GM18526 (cell line): ENCODE results near the gene TRIM50.

Experiments
- POLR2A ChIP-seq: IDR thresholded peaks from 3 replicates; pipeline ENCODE4 v1.6.1; 2011; ENCODE audit not compliant: insufficient read length; ENCODE audit errors: extremely low read depth

The TRIM50 gene

GRCh38 chr7:73353243-73353642 lies 25.4 kb upstream of the TRIM50 start:
- TF ChIP-seq POLR2A: no peak

DNA sequence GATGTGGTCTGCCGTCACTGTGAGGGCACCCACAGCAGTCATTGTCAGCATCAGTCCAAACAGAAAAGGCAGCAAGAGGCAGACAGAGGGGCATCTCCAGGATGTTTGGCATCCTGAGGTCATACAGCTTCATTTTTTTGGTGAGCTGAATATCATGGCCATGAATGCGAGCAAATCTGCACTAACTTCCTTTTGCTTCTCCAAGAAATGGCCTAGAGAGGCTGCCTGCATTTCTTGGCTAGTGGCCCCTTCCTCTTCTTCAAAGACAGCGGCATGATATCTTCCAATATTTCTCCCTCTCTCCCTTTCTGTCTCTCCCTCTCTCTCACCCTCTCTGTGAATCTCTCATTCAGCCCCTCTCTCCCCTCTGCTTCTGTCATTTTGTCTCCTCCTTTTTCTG lies 24.9 kb upstream of the TRIM50 start:
- no peak for TF ChIP-seq POLR2A

DNA sequence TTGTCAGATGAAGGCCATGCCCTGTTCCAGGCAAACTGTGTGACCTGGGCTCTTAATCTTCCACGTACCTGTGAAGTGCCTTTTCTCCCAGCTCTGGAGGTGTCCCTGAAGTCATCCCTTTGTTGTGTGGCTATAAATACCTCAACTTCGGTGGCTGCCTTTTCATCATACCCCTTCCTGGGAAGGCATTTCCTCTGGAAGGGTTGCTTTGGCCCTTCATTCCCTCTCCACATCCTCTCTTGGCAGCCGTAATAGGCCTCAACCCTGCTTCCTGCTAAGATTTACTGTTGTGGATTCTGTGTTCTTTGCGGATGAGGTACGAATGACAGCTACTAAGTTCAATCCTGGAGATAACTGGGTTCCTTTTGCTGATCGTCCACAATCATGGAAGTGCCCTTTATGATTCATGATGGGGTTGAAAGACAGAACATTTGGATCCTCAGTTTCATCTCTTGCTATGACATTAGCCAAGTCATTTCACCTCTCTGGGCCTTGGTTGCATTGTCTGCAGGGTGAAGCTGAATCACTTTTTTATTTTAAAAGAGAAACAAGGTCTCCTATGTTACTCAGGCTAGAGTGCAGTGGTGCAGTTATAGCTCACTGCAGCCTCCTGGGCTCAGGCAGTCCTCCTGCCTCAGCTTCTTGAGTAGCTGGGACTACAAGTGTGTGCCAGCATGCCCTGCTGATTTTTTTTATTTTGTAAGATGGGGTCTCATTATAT lies 23.7 kb upstream of the TRIM50 start:
- no peak for TF ChIP-seq POLR2A

DNA sequence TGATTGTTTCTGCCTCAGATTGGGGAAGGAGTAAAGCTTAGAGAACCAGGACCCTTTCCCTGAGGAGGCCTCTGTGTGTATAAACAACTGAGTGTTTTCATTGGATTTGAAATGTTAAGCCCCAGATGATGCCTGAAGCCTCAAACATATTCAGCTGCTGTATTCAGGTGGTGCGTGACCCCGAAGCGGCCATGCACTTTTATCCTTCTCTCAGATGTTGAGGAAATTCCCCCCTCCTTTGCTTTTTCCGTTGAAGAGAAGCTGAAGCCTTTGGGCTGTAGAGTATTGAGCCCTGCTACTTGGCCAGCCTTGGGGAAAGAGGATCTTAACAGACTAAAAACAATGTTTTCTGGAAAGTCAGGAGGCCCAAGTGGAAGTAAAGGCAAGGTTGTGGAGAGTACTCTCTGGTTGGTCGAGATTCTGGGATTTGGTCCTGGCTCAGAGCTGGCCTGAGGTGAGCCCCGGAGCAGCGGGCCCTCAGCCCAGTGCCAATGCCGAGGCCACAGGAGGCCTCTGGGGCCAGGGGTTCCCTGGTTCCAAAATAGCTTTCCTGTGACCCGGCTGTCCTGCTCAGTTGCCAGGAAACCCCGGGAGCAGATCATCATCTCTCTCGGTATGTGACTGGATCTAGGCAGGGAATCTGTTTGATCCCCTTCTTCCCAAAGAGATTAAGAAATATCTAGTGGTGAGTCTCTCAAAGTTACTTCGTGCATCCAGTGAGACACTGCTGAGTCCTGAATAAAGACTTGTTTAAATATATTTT lies 22.6 kb upstream of the TRIM50 start:
- no peak for TF ChIP-seq POLR2A

GRCh38 chr7:73349763-73350162 lies 21.9 kb upstream of the TRIM50 start:
- TF ChIP-seq POLR2A: no peak

DNA sequence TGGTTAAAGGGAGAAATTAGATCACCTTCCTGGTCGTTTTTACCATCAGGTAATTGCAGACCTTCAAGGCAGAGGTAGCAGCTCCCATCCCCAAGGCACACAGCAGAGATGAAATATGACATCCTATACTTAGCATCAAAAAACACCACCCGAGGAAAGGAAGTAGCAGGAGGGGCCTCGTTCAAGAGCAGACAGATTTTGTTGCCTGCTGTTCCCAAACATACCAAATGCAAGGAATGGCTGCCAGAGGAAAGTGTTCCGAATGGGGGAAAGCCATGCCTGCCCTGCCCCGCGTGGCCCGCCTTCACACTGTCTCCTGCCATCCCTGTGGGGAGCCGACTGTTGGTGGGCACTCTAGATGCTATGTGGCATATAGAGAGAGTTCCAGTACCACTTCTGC lies 18.1 kb upstream of the TRIM50 start:
- TF ChIP-seq POLR2A: no peak

GRCh38 chr7:73345538-73345937 lies 17.7 kb upstream of the TRIM50 start:
- TF ChIP-seq POLR2A: no peak

DNA sequence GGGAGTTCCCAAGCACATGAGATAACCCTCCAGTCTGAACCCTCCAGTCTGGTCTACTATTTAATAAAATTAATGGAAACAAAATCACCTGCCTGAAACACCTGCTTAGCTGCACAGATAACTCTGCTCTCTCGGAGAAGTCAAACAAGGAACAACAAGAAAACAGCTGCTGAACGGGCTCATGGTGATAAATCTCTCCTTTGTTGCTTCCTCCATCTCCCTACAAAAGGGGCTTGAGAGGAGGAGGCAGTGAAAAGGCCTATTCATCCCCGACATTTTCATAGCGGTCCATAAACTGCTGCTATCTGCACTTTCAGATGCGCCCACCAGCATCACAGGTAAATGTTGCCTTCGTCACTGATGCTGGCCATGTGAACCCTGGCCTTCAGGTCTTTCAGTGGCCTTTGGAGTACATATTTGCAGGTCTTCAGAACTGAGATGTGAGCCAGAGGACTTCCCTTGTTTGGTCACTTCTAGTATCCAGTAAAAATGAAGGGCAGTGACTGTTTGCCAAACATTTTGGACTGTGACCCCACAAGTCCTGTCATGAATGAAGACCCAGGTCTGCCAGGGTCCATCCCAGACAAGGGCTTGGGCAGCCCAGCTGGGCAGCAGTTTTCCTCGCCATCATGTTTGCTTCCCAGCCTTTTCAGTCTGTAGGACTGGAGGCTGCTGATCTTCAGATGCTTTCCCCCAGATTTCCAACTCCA lies 15.9 kb upstream of the TRIM50 start:
- TF ChIP-seq POLR2A: no peak

- TF ChIP-seq POLR2A: no peak
Measured at GRCh38 chr7:73342645-73343044, 14.8 kb upstream of the TRIM50 start.

DNA sequence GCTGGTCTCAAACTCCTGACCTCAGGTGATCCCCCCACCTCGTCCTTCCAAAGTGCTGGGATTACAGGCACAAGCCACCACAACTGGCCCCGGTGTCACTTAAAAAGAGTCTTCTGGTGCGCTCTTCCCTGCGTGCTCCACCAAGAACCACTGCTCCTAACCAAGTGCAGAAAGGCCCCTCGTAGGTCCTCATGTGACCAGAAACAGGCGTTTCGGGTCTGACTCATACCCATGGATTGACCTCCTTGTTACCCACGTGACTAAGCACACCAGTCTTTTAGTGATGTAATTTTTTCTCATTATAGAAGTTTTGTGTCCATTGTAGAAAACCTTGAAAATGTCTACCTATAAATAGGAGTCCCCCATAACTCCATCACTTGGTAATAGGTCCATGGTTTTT lies 14.0 kb upstream of the TRIM50 start:
- no peak for TF ChIP-seq POLR2A

DNA sequence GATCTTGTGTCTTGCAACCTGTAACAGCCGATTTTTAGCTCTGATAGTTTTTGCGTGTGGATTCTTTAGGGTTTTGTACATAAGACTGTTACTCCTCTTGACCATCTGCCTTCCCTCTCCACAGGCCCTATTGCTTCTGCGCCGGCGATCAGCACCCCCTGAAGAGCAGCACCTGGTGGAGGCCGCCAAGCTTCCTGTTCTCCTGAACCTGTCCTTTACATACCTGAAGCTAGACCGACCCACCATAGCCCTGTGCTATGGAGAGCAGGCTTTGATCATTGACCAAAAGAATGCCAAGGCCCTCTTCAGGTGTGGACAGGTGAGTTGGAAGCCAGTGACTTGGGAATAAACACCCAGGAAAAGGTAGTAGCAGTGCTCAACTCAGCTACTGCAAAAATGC lies 12.6 kb upstream of the TRIM50 start:
- no peak for TF ChIP-seq POLR2A

DNA sequence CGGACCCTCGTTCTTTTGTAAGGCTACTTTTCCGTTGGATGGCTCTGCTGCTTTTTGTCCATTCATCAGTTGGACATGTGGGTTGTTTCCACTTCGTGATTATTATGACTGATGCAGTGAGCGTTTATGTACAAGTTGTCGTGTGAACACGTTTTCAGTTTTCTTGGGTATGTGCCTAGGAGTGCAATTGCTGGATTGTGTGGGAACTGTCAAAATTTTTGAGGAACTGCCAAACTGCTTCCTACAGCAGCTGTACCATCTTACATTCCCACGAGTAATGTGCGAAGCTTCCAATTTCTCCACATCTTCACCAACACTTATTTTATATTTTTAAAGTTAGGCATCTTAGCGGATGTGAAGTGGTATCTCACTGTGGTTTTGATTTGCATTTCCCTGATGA lies 10.4 kb upstream of the TRIM50 start:
- no peak for TF ChIP-seq POLR2A

DNA sequence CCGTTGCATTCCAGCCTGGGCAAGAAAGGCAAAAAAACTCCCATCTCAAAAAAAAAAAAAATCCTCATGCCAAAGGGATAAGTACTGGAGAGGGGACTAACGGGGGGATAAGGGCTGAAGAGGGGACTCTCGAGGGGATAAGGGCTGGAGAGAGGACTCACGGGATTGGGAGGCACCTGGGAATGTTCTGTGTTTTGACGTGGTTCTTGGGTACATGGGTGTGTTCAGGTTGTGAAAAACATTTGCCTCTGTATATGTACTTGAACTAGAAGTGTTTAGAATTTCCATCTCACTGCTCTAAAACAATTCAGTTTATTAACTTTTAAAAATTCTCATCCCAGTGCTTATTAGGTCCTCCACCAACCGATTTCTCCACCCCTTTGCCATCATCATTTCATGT lies 4.6 kb upstream of the TRIM50 start:
- no peak for TF ChIP-seq POLR2A

- no peak for TF ChIP-seq POLR2A
Measured at GRCh38 chr7:73330772-73331171, 2.9 kb upstream of the TRIM50 start.

DNA sequence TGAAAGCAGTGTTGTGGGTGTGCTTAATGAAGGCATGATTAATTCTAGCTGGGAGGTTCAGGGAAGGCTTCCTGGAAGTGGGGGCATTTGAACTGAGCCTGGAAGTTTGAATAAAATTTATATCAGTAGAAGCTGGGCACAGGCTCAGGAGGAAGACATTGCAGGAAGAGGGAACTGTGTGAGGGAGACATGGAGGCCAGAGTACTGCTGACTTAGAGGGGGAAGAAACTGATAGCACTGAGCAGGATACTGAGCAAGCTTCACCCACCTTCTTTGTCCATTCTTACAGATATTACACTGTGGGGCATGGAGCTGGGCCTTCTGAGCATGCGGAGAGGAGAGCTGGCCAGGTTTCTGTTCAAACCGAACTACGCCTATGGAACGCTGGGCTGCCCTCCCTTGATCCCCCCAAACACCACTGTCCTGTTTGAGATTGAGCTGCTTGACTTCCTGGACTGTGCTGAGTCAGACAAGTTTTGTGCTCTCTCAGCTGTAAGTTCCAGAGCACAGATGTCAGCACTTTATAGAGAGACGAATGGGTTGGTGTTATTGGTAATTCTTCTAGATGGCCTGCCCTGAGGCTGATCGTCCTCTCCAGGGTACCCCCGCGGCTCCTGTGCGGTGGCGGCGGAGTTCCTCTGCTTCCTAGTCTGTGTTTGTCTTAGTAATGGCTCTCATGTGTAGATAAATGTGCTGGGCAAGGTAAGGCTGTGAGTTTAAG lies 2.1 kb upstream of the TRIM50 start:
- TF ChIP-seq POLR2A: no peak
